ENCODE data around the gene EEF1G.

The EEF1G gene

DNA sequence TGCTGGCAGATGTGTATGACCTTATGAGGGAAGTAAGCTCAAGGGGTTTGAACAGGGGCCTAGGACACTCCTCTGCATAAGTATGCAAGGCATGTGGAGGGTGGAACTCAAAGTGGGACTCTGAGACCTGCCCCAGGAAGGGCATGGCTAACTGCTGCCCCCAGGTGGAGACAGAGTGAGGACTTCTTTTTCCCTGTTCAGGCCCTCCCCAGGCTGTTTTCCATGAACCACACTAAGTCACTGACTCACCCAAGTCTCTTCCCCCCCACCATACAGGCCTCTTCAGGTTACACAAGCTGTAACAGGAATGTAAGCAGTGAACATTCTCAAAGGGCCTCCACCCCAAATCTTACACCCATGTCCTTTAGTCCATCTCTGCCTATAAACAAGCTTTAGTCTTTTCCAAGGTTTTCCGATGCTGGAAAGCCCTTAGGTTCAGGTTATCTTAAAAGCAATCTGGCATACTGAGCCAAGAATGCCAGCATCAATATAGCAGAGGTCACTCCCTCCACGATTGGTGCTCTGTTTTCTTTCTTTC, 13.1 kb downstream of the EEF1G start (continued):
- TF ChIP-seq ZNF23 (tag by site-specific recombination; IDR thresholded peaks at IDR 0.05; ENCODE audit: borderline replicate concordance) (no peak), ZNF175 (tag by site-specific recombination; IDR thresholded peaks at IDR 0.05) (no peak), KLF7 (tag by site-specific recombination; IDR thresholded peaks at IDR 0.05; ENCODE audit: borderline replicate concordance) (0 out of 2 replicates have a peak, but pooled peaks have one; percentile 13), SP2 (tag by site-specific recombination; IDR thresholded peaks at IDR 0.05) (peak; percentile 53), ZNF133 (tag by site-specific recombination; IDR thresholded peaks at IDR 0.05) (no peak), GFI1B (tag by site-specific recombination; IDR thresholded peaks at IDR 0.05) (no peak), ZNF169 (tag by site-specific recombination; IDR thresholded peaks at IDR 0.05) (no peak), ZNF157 (tag by site-specific recombination; IDR thresholded peaks at IDR 0.05) (no peak), ZNF37A (tag by site-specific recombination; IDR thresholded peaks at IDR 0.05) (no peak), ZNF658 (tag by site-specific recombination; IDR thresholded peaks at IDR 0.05) (no peak), KLF8 (tag by site-specific recombination; IDR thresholded peaks at IDR 0.05) (peak; percentile 72), ZNF16 (tag by site-specific recombination; IDR thresholded peaks at IDR 0.05; ENCODE audit: low read depth) (no peak), ZBTB20 (tag by site-specific recombination; IDR thresholded peaks at IDR 0.05) (no peak; the same call in 1 of the 2 replicates), ZNF416 (tag by site-specific recombination; IDR thresholded peaks at IDR 0.05) (no peak), ZNF391 (tag by site-specific recombination; IDR thresholded peaks at IDR 0.05; ENCODE audit: borderline replicate concordance, low read depth) (no peak), TRIM28 (IDR thresholded peaks at IDR 0.05; ENCODE audit: borderline replicate concordance, low read length) (0 out of 2 replicates have a peak, but pooled peaks have one; percentile 42), ZNF10 (tag by site-specific recombination; IDR thresholded peaks at IDR 0.05) (0 out of 2 replicates have a peak, but pooled peaks have one; percentile 37)
- TF ChIP-seq, protein P1, sequence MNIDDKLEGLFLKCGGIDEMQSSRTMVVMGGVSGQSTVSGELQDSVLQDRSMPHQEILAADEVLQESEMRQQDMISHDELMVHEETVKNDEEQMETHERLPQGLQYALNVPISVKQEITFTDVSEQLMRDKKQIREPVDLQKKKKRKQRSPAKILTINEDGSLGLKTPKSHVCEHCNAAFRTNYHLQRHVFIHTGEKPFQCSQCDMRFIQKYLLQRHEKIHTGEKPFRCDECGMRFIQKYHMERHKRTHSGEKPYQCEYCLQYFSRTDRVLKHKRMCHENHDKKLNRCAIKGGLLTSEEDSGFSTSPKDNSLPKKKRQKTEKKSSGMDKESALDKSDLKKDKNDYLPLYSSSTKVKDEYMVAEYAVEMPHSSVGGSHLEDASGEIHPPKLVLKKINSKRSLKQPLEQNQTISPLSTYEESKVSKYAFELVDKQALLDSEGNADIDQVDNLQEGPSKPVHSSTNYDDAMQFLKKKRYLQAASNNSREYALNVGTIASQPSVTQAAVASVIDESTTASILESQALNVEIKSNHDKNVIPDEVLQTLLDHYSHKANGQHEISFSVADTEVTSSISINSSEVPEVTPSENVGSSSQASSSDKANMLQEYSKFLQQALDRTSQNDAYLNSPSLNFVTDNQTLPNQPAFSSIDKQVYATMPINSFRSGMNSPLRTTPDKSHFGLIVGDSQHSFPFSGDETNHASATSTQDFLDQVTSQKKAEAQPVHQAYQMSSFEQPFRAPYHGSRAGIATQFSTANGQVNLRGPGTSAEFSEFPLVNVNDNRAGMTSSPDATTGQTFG (tag by site-specific recombination; IDR thresholded peaks at IDR 0.05; ENCODE audit: borderline replicate concordance) = no peak
- TF ChIP-seq, protein P2, sequence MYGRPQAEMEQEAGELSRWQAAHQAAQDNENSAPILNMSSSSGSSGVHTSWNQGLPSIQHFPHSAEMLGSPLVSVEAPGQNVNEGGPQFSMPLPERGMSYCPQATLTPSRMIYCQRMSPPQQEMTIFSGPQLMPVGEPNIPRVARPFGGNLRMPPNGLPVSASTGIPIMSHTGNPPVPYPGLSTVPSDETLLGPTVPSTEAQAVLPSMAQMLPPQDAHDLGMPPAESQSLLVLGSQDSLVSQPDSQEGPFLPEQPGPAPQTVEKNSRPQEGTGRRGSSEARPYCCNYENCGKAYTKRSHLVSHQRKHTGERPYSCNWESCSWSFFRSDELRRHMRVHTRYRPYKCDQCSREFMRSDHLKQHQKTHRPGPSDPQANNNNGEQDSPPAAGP (tag by site-specific recombination; IDR thresholded peaks at IDR 0.05) = peak; percentile 44; the same call in 1 of the 2 replicates
- TF ChIP-seq, protein P3, sequence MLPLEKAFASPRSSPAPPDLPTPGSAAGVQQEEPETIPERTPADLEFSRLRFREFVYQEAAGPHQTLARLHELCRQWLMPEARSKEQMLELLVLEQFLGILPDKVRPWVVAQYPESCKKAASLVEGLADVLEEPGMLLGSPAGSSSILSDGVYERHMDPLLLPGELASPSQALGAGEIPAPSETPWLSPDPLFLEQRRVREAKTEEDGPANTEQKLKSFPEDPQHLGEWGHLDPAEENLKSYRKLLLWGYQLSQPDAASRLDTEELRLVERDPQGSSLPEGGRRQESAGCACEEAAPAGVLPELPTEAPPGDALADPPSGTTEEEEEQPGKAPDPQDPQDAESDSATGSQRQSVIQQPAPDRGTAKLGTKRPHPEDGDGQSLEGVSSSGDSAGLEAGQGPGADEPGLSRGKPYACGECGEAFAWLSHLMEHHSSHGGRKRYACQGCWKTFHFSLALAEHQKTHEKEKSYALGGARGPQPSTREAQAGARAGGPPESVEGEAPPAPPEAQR (tag by site-specific recombination; IDR thresholded peaks at IDR 0.05) = no peak
- TF ChIP-seq, protein P4, sequence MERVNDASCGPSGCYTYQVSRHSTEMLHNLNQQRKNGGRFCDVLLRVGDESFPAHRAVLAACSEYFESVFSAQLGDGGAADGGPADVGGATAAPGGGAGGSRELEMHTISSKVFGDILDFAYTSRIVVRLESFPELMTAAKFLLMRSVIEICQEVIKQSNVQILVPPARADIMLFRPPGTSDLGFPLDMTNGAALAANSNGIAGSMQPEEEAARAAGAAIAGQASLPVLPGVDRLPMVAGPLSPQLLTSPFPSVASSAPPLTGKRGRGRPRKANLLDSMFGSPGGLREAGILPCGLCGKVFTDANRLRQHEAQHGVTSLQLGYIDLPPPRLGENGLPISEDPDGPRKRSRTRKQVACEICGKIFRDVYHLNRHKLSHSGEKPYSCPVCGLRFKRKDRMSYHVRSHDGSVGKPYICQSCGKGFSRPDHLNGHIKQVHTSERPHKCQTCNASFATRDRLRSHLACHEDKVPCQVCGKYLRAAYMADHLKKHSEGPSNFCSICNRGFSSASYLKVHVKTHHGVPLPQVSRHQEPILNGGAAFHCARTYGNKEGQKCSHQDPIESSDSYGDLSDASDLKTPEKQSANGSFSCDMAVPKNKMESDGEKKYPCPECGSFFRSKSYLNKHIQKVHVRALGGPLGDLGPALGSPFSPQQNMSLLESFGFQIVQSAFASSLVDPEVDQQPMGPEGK (tag by site-specific recombination; IDR thresholded peaks at IDR 0.05) = peak; percentile 94
- TF ChIP-seq, protein P5, sequence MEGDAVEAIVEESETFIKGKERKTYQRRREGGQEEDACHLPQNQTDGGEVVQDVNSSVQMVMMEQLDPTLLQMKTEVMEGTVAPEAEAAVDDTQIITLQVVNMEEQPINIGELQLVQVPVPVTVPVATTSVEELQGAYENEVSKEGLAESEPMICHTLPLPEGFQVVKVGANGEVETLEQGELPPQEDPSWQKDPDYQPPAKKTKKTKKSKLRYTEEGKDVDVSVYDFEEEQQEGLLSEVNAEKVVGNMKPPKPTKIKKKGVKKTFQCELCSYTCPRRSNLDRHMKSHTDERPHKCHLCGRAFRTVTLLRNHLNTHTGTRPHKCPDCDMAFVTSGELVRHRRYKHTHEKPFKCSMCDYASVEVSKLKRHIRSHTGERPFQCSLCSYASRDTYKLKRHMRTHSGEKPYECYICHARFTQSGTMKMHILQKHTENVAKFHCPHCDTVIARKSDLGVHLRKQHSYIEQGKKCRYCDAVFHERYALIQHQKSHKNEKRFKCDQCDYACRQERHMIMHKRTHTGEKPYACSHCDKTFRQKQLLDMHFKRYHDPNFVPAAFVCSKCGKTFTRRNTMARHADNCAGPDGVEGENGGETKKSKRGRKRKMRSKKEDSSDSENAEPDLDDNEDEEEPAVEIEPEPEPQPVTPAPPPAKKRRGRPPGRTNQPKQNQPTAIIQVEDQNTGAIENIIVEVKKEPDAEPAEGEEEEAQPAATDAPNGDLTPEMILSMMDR (tag by site-specific recombination; IDR thresholded peaks at IDR 0.05) = peak; percentile 74
- TF ChIP-seq, protein P6, sequence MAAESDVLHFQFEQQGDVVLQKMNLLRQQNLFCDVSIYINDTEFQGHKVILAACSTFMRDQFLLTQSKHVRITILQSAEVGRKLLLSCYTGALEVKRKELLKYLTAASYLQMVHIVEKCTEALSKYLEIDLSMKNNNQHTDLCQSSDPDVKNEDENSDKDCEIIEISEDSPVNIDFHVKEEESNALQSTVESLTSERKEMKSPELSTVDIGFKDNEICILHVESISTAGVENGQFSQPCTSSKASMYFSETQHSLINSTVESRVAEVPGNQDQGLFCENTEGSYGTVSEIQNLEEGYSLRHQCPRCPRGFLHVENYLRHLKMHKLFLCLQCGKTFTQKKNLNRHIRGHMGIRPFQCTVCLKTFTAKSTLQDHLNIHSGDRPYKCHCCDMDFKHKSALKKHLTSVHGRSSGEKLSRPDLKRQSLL (tag by site-specific recombination; IDR thresholded peaks at IDR 0.05) = no peak
- TF ChIP-seq, protein P7, sequence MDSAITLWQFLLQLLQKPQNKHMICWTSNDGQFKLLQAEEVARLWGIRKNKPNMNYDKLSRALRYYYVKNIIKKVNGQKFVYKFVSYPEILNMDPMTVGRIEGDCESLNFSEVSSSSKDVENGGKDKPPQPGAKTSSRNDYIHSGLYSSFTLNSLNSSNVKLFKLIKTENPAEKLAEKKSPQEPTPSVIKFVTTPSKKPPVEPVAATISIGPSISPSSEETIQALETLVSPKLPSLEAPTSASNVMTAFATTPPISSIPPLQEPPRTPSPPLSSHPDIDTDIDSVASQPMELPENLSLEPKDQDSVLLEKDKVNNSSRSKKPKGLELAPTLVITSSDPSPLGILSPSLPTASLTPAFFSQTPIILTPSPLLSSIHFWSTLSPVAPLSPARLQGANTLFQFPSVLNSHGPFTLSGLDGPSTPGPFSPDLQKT (IDR thresholded peaks at IDR 0.05; ENCODE audit: borderline replicate concordance, low read depth, low read length) = no peak
- TF ChIP-seq, protein P8, sequence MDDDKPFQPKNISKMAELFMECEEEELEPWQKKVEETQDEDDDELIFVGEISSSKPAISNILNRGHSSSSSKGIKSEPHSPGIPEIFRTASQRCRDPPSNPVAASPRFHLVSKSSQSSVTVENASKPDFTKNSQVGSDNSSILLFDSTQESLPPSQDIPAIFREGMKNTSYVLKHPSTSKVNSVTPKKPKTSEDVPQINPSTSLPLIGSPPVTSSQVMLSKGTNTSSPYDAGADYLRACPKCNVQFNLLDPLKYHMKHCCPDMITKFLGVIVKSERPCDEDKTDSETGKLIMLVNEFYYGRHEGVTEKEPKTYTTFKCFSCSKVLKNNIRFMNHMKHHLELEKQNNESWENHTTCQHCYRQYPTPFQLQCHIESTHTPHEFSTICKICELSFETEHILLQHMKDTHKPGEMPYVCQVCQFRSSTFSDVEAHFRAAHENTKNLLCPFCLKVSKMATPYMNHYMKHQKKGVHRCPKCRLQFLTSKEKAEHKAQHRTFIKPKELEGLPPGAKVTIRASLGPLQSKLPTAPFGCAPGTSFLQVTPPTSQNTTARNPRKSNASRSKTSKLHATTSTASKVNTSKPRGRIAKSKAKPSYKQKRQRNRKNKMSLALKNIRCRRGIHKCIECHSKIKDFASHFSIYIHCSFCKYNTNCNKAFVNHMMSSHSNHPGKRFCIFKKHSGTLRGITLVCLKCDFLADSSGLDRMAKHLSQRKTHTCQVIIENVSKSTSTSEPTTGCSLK (tag by site-specific recombination; IDR thresholded peaks at IDR 0.05) = no peak
